ENCODE measurements around the gene LILRB1.

DNA sequence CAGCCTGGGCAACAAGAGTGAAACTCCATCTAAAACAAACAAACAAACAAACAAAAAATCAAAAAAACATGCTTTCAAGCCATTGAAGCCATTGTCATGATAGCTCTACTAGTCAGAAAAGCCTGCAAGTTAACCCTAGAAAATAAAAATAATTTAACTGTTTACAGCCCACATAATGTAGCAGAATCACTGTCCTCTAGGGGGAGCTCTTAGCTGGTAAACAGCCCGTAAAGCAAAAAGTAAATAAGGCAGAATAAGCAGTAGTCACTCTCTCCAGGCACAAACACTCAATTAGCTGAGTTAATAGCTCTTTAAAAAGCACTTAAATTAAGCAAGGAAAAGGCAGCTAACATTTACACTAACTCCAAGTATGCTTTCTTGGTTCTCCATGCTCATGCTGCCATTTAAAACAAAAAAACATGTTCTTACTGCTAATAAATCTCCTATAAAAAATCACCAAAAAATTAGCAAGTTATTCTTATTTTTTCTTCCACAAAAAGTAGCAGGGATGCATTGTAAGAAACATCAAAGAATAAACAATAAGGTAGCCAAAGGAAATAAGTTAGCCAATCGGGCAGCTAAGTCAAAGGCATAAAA is 43.8 kb downstream of the LILRB1 start:
- TF ChIP-seq EZH2 (IDR thresholded peaks at IDR 0.05) = no peak
- no peak for TF ChIP-seq POLR2AphosphoS5 (IDR thresholded peaks at IDR 0.05; ENCODE audit: borderline replicate concordance, low read depth, low read length)
- TF ChIP-seq FOXP2 (optimal IDR thresholded peaks at IDR 0.05; ENCODE audit: control extremely low read depth, extremely low read length, insufficient read depth) = peak; percentile 21

Data from SK-N-MC (cell line).